H1 (cell line): ENCODE measurements around the gene PML. TPM values are rescaled to one million over a fixed set of nuclear protein-coding genes. Genes with fewer than 3 reads are reported as not detected.

ENCODE experiments used
- CTCF ChIA-PET: fragments of 300-600 bp; sonication (Branson Sonifier 250); formaldehyde crosslinking; loops from one replicate; lab custom pipeline; 2021; ENCODE audit not compliant: partially characterized antibody; lab: Charles Lee
- POLR2A ChIA-PET: fragments of 300-600 bp; sonication (Branson Sonifier 250); formaldehyde crosslinking; loops from one replicate; lab custom pipeline; 2021; ENCODE audit warnings: inconsistent platforms; ENCODE audit not compliant: partially characterized antibody; lab: Charles Lee
- DNase-seq, 2 experiments: peaks; one replicate each; pipeline versions ENCODE4 v3.0.0 to v3.0.0-alpha.2; 2010 to 2022; ENCODE audit warnings: low spot score in 2 of 2, low read depth in 1 of 2, mixed read lengths in 1 of 2
- FAIRE-seq: peaks from 2 replicates; lab custom pipeline; 2011; peaks lifted over from hg19 to GRCh38; lab: Jason Lieb, UNC
- H2AFZ ChIP-seq: 2 replicates; pipeline ENCODE4 v1.8.1; 2012; ENCODE audit warnings: low read length, inconsistent platforms
- H2AK5ac ChIP-seq: 2 replicates; pipeline ENCODE4 v1.6.1; 2013; ENCODE audit warnings: low read depth, low read length
- H2BK120ac ChIP-seq: replicated peaks from 2 replicates; pipeline ENCODE3; 2013; ENCODE audit warnings: low read depth, low read length, inconsistent platforms
- H2BK12ac ChIP-seq: 2 replicates; pipeline ENCODE4 v1.6.1; 2013; ENCODE audit warnings: low read depth, low read length
- H2BK15ac ChIP-seq: 2 replicates; pipeline ENCODE4 v1.6.1; 2013; ENCODE audit warnings: low read length
- H2BK20ac ChIP-seq: 2 replicates; pipeline ENCODE4 v1.6.1; 2013; ENCODE audit warnings: low read length
- H2BK5ac ChIP-seq: 2 replicates; pipeline ENCODE4 v1.6.1; 2013; ENCODE audit warnings: low read depth, low read length
- H3K14ac ChIP-seq: 2 replicates; pipeline ENCODE4 v1.6.1; 2013; ENCODE audit warnings: inconsistent platforms; ENCODE audit not compliant: insufficient read length
- H3K18ac ChIP-seq: 2 replicates; pipeline ENCODE4 v1.6.1; 2013; ENCODE audit warnings: low read length; ENCODE audit errors: extremely low read depth
- H3K23ac ChIP-seq: 2 replicates; pipeline ENCODE4 v1.6.1; 2013; ENCODE audit warnings: inconsistent platforms; ENCODE audit not compliant: insufficient read length
- H3K23me2 ChIP-seq: 2 replicates; pipeline ENCODE4 v1.6.1; 2013; ENCODE audit warnings: low read depth, low read length
- H3K27ac ChIP-seq: 2 replicates; pipeline ENCODE4 v1.6.1; 2011; ENCODE audit warnings: low read depth, low read length, inconsistent platforms
- H3K27me3 ChIP-seq, 4 experiments: replicated peaks in 1 of 4; 1 replicate in 1 of 4; 2 replicates in 3 of 4; pipeline versions ENCODE4 v1.6.1 to v1.8.1; 2011 to 2013; ENCODE audit warnings: low read length in 3 of 4, mild to moderate bottlenecking in 3 of 4, inconsistent platforms in 2 of 4, mixed read lengths in 2 of 4, moderate library complexity in 1 of 4; ENCODE audit not compliant: control insufficient read depth in 3 of 4, insufficient read depth in 3 of 4; ENCODE audit errors: extremely low read depth in 1 of 4
- H3K36me3 ChIP-seq, 4 experiments: 2 replicates each; pipeline versions ENCODE4 v1.6.1 to v1.8.1; 2011 to 2013; ENCODE audit warnings: mild to moderate bottlenecking in 4 of 4, low read length in 3 of 4, moderate library complexity in 2 of 4, control low read depth in 1 of 4, inconsistent platforms in 1 of 4; ENCODE audit not compliant: insufficient read depth in 4 of 4, control insufficient read depth in 2 of 4
- H3K4ac ChIP-seq: replicated peaks from 2 replicates; pipeline ENCODE3; 2013; ENCODE audit warnings: low read length, low read depth, mixed read lengths, inconsistent platforms; ENCODE audit not compliant: insufficient read length
- H3K4me1 ChIP-seq, 4 experiments: replicated peaks in 1 of 4; 1 replicate in 1 of 4; 2 replicates in 3 of 4; pipeline versions ENCODE4 v1.6.1 to v1.8.1; 2011 to 2013; ENCODE audit warnings: low read length in 3 of 4, inconsistent platforms in 2 of 4, mixed read lengths in 1 of 4; ENCODE audit not compliant: insufficient read depth in 4 of 4, control insufficient read depth in 3 of 4
- H3K4me2 ChIP-seq, 2 experiments: 2 replicates each; pipeline versions ENCODE4 v1.6.1 to v1.8.1; 2011 to 2013; ENCODE audit warnings: low read depth in 2 of 2, low read length in 2 of 2, control low read depth in 1 of 2, inconsistent platforms in 1 of 2, mild to moderate bottlenecking in 1 of 2; ENCODE audit not compliant: insufficient read depth in 1 of 2
- H3K4me3 ChIP-seq, 4 experiments: fragments of 200-600, 300-600 bp in 1 of 4; sonication (generic), shearing (Covaris generic), sonication (Bioruptor Twin) in 1 of 4; 2 replicates each; pipeline versions ENCODE4 v1.5.1 to v1.8.1; 2011 to 2016; ENCODE audit warnings: low read length in 4 of 4, low read depth in 3 of 4, control low read depth in 2 of 4, inconsistent platforms in 2 of 4, mild to moderate bottlenecking in 2 of 4, mixed read lengths in 1 of 4, moderate library complexity in 1 of 4; ENCODE audit not compliant: insufficient read depth in 2 of 4; ENCODE audit errors: extremely low read depth in 1 of 4
- H3K56ac ChIP-seq: replicated peaks from 2 replicates; pipeline ENCODE3; 2013; ENCODE audit warnings: low read depth, mild to moderate bottlenecking, mixed read lengths, low read length, inconsistent platforms; ENCODE audit not compliant: insufficient read length
- H3K79me1 ChIP-seq: 2 replicates; pipeline ENCODE4 v1.6.1; 2013; ENCODE audit warnings: low read depth, low read length, control low read depth
- H3K79me2 ChIP-seq, 2 experiments: 2 replicates each; pipeline versions ENCODE4 v1.6.1 to v1.8.1; 2012 to 2013; ENCODE audit warnings: low read length in 2 of 2, mild to moderate bottlenecking in 2 of 2, inconsistent platforms in 1 of 2; ENCODE audit not compliant: insufficient read depth in 2 of 2, control insufficient read depth in 1 of 2
- H3K9ac ChIP-seq, 4 experiments: replicated peaks in 1 of 4; 1 replicate in 1 of 4; 2 replicates in 3 of 4; pipeline versions ENCODE4 v1.6.1 to v1.8.1; 2011 to 2013; ENCODE audit warnings: low read depth in 3 of 4, low read length in 3 of 4, control low read depth in 2 of 4, mild to moderate bottlenecking in 2 of 4, moderate library complexity in 2 of 4, inconsistent platforms in 1 of 4; ENCODE audit errors: extremely low read depth in 1 of 4
- H3K9me3 ChIP-seq, 2 experiments: 2 replicates each; pipeline versions ENCODE4 v1.6.1 to v1.8.1; 2012 to 2013; ENCODE audit warnings: mild to moderate bottlenecking in 2 of 2, moderate library complexity in 2 of 2, control low read depth in 1 of 2, inconsistent platforms in 1 of 2, low read depth in 1 of 2, low read length in 1 of 2, mixed read lengths in 1 of 2; ENCODE audit not compliant: insufficient read depth in 2 of 2
- H4K20me1 ChIP-seq, 2 experiments: replicated peaks in 1 of 2; 2 replicates each; pipeline versions ENCODE3 to v1.8.1; 2011 to 2013; ENCODE audit warnings: inconsistent platforms in 2 of 2, low read length in 2 of 2, mild to moderate bottlenecking in 1 of 2; ENCODE audit not compliant: insufficient read depth in 2 of 2, control insufficient read depth in 1 of 2
- H4K5ac ChIP-seq: 2 replicates; pipeline ENCODE4 v1.6.1; 2013; ENCODE audit warnings: low read length, low read depth, mixed read lengths, inconsistent platforms; ENCODE audit not compliant: insufficient read length
- H4K8ac ChIP-seq: 2 replicates; pipeline ENCODE4 v1.8.0; 2013; ENCODE audit warnings: mild to moderate bottlenecking, moderate library complexity, low read length, inconsistent platforms; ENCODE audit not compliant: insufficient read depth; ENCODE audit errors: extremely low read depth
- H4K91ac ChIP-seq: replicated peaks from 2 replicates; pipeline ENCODE3; 2013; ENCODE audit warnings: low read length, mixed read lengths, inconsistent platforms; ENCODE audit not compliant: insufficient read length
- BRCA1 ChIP-seq: IDR thresholded peaks from 2 replicates; pipeline ENCODE4 v1.6.1; 2012; ENCODE audit warnings: low read depth, low read length, improper control_type of control experiment
- CBX5 ChIP-seq: fragments of 300-800, 300-1000 bp; sonication (generic); IDR thresholded peaks from 2 replicates; pipeline ENCODE4 v1.7.1; 2016; ENCODE audit warnings: antibody characterized with exemption, low read length, low read depth
- CEBPB ChIP-seq: IDR thresholded peaks from 2 replicates; pipeline ENCODE4 v1.6.1; 2012; ENCODE audit warnings: low read depth, low read length
- CHD1 ChIP-seq: IDR thresholded peaks from 2 replicates; pipeline ENCODE4 v1.6.1; 2012; ENCODE audit warnings: low read depth, low read length, improper control_type of control experiment
- EP300 ChIP-seq, 2 experiments: IDR thresholded peaks; 1 replicate in 1 of 2; 2 replicates in 1 of 2; pipeline ENCODE4 v1.6.1; 2011 to 2012; ENCODE audit warnings: low read depth in 2 of 2, low read length in 2 of 2, mild to moderate bottlenecking in 2 of 2, borderline replicate concordance in 1 of 2, inconsistent platforms in 1 of 2, moderate library complexity in 1 of 2
- GABPA ChIP-seq: IDR thresholded peaks from 2 replicates; pipeline ENCODE4 v1.6.1; 2011; ENCODE audit warnings: mild to moderate bottlenecking, low read length, moderate library complexity, borderline replicate concordance; ENCODE audit not compliant: insufficient read depth
- HDAC6 ChIP-seq: IDR thresholded peaks from one replicate; pipeline ENCODE4 v1.7.1; 2012; ENCODE audit warnings: low read depth, mild to moderate bottlenecking, inconsistent platforms, low read length, moderate library complexity
- RAD21 ChIP-seq, 2 experiments: IDR thresholded peaks in 1 of 2; conservative IDR thresholded peaks in 1 of 2; 2 replicates each; pipeline ENCODE4 v1.6.1; 2011; ENCODE audit warnings: low read depth in 2 of 2, low read length in 2 of 2, improper control_type of control experiment in 1 of 2, inconsistent platforms in 1 of 2, mild to moderate bottlenecking in 1 of 2, moderate library complexity in 1 of 2
- SAP30 ChIP-seq: fragments of 300-600 bp; sonication (generic); IDR thresholded peaks from 2 replicates; pipeline ENCODE4 v1.7.1; 2012; ENCODE audit warnings: low read length, moderate library complexity, mild to moderate bottlenecking, inconsistent platforms; ENCODE audit not compliant: insufficient read depth, insufficient replicate concordance
- TEAD4 ChIP-seq: IDR thresholded peaks from 2 replicates; pipeline ENCODE4 v1.6.1; 2012; ENCODE audit warnings: low read depth, low read length, inconsistent platforms, mixed read lengths
- WGBS, 2 experiments: shearing (Covaris generic) in 1 of 2; methylation state at CpG; one replicate each; pipeline versions ENCODE4 v1.1.6 to v1.1.7; 2013 to 2015; ENCODE audit warnings: low lambda C conversion rate in 2 of 2, mixed read lengths in 2 of 2, inconsistent platforms in 1 of 2, low coverage in 1 of 2, missing lambda C conversion rate in 1 of 2; ENCODE audit not compliant: insufficient replicate concordance in 2 of 2, insufficient coverage in 1 of 2, insufficient read length in 1 of 2; ENCODE audit errors: extremely low coverage in 1 of 2, missing lambda C conversion rate in 1 of 2; 5-methylcytosine and 5-hydroxymethylcytosine counted together
- polyA plus RNA-seq, 7 experiments: library from polyadenylated mRNA; depleted of rRNA in 3 of 7; stranded (reverse) in 5 of 7; unstranded in 2 of 7; fragments of >200 nt in 5 of 7; fragments of 200-250 nt in 2 of 7; gene quantifications; 1 replicate in 5 of 7; 2 replicates in 1 of 7; 4 replicates in 1 of 7; pipeline versions ENCODE4 v1.2.1 to v1.2.3, GENCODE V29; 2011 to 2013; ENCODE audit warnings: missing spikeins in 2 of 7, mixed read lengths in 2 of 7
- total RNA-seq: library from RNA; stranded (reverse); fragmentation: NEBNext Ultra II Directional; extraction: Animal tissue kit (Norgen Biotek cat#: 25700); gene quantifications from 2 replicates; pipeline ENCODE4 v1.2.1, GENCODE V29; 2021
- TF ChIP-seq, protein P1 (sequence below): IDR thresholded peaks from 2 replicates; pipeline ENCODE4 v1.6.1; 2011; ENCODE audit warnings: low read depth, mild to moderate bottlenecking, low read length; ENCODE audit not compliant: insufficient read depth
- TF ChIP-seq, protein P2 (sequence below): IDR thresholded peaks from 2 replicates; pipeline ENCODE4 v1.6.1; 2012; ENCODE audit warnings: inconsistent platforms

Gene PML
- total and polyA plus RNA-seq, 2 of the 8 experiments (the other 6 are each of a cell fraction or from before 2014, with no cell fraction given): 14.9 to 30.3 TPM

DNA sequence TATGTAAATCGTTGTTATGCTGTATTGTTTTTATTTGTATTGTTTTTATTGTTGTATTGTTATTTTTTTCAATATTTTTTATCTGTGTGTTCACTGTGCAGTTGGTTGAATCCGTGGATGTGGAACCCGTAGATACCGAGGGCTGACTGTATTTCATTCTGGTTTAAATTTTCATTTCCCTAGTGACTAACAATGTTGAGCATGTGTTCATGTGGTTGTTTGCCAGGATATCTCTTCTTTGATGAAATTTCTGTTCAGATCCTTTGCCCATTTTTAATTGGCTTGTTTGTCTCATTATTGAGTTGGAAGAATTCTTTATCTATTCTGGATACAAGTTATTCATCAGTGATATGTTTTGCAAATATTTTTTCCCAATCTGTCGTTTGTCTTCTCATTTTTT is 32.1 kb upstream of the PML start:
- peaks cover 0 to 11% (median 5%) of the 10 kb centered on the region in 4 experiments; a peak in 6 of 7 replicates for H3K4me1 ChIP-seq
- H2BK5ac ChIP-seq: no peak overlapping the region
- H2BK15ac ChIP-seq: no peak overlapping the region
- POLR2A ChIA-PET: no interaction called here
- H3K27ac ChIP-seq: no peak overlapping the region
- no peak for FAIRE-seq
- no peaks in the 10 kb centered on the region for H3K9me3 ChIP-seq
- H3K27me3 ChIP-seq: no peaks in the 10 kb centered on the region
- no peak overlapping the region for H3K4me3 ChIP-seq
- no peak overlapping the region for H3K4ac ChIP-seq
- no peak overlapping the region for H3K9ac ChIP-seq
- H3K23ac ChIP-seq: no peak overlapping the region
- TF ChIP-seq GABPA: no peak
- TF ChIP-seq TEAD4: no peak
- no peak for TF ChIP-seq CHD1
- TF ChIP-seq CBX5: no peak
- no peak for TF ChIP-seq BRCA1
- TF ChIP-seq CEBPB: no peak
- no peak for TF ChIP-seq HDAC6
- no peak for TF ChIP-seq SAP30
- TF ChIP-seq, protein P1, sequence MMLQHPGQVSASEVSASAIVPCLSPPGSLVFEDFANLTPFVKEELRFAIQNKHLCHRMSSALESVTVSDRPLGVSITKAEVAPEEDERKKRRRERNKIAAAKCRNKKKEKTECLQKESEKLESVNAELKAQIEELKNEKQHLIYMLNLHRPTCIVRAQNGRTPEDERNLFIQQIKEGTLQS: no peak
- TF ChIP-seq, protein P2, sequence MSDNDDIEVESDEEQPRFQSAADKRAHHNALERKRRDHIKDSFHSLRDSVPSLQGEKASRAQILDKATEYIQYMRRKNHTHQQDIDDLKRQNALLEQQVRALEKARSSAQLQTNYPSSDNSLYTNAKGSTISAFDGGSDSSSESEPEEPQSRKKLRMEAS: no peak
- TF ChIP-seq EP300 (IDR thresholded peaks at IDR 0.05; ENCODE audit: borderline replicate concordance in 1 of 2, low read depth in 2 of 2, low read length in 2 of 2): no peak
- no peak for TF ChIP-seq RAD21 (IDR thresholded peaks at IDR 0.05 in 1 of 2, conservative IDR thresholded peaks at IDR 0.05 in 1 of 2; ENCODE audit: low read depth in 2 of 2, low read length in 2 of 2)
- H4K5ac ChIP-seq: no peak overlapping the region
- H3K36me3 ChIP-seq: no peaks in the 10 kb centered on the region
- no peak overlapping the region for H3K56ac ChIP-seq
- H3K79me2 ChIP-seq: no peaks in the 10 kb centered on the region
- CTCF ChIA-PET: interaction anchor here (4.0 kb wide), 1 partner anchor 12 kb away, joined by 24 read pairs; no protein-coding TSS in a partner anchor
- H2AK5ac ChIP-seq: no peak overlapping the region
- WGBS, 2 experiments: 85% methylated on average over 5 of the region's 5 CpGs; no CpG with 5 or more reads in 1 of the 2 experiments
- no peaks in the 10 kb centered on the region for H3K79me1 ChIP-seq
- H2BK120ac ChIP-seq: no peak overlapping the region
- no peak for DNase-seq
- no peak overlapping the region for H4K91ac ChIP-seq
- H3K14ac ChIP-seq: no peak overlapping the region
- H2AFZ ChIP-seq: no peak overlapping the region
- no peak overlapping the region for H2BK12ac ChIP-seq
- H3K23me2 ChIP-seq: no peaks in the 10 kb centered on the region
- no peak overlapping the region for H2BK20ac ChIP-seq
- H3K18ac ChIP-seq: no peak overlapping the region
- H3K4me2 ChIP-seq: no peak overlapping the region
- H4K20me1 ChIP-seq: no peaks in the 10 kb centered on the region
- no peak overlapping the region for H4K8ac ChIP-seq
